Lung (tissue), 12 donors: ENCODE data around the gene SLC26A5. TPM values are rescaled to one million over a fixed set of nuclear protein-coding genes. Genes with fewer than 3 reads are reported as not detected.
A peak's percentile ranks its signal among the peaks of the same experiment; 100 is the strongest.

Source experiments
- ATAC-seq: fragments of 200-7000 bp; cut with Tn5 transposase; one replicate; pipeline ENCODE4 v1.9.1; 2020; ENCODE audit warnings: moderate number of reproducible peaks; ENCODE audit not compliant: insufficient read depth, low FRiP score
- DNase-seq, 3 donors: peaks; one replicate each; pipeline ENCODE4 v3.0.0-alpha.2; 2013 to 2017
- H3K27ac ChIP-seq, 2 donors: one replicate each; pipeline ENCODE4 v1.5.1; 2013; ENCODE audit warnings: mild to moderate bottlenecking in 2 of 2, moderate library complexity in 2 of 2, control low read depth in 1 of 2, inconsistent platforms in 1 of 2, low read depth in 1 of 2, low read length in 1 of 2
- H3K27me3 ChIP-seq, 3 donors: one replicate each; pipeline ENCODE4 v1.5.1; 2013; ENCODE audit warnings: low read length in 2 of 3; ENCODE audit not compliant: control insufficient read depth in 3 of 3, insufficient read depth in 3 of 3
- H3K36me3 ChIP-seq, 4 donors: one replicate each; pipeline ENCODE4 v1.5.1; 2013; ENCODE audit warnings: low read length in 4 of 4, mild to moderate bottlenecking in 1 of 4, moderate library complexity in 1 of 4; ENCODE audit not compliant: control insufficient read depth in 4 of 4, insufficient read depth in 4 of 4
- H3K4me1 ChIP-seq, 5 donors: one replicate each; pipeline ENCODE4 v1.5.1; 2013; ENCODE audit warnings: low read length in 5 of 5, mild to moderate bottlenecking in 2 of 5, moderate library complexity in 1 of 5; ENCODE audit not compliant: control insufficient read depth in 5 of 5, insufficient read depth in 5 of 5
- H3K4me3 ChIP-seq: one replicate; pipeline ENCODE4 v1.5.1; 2013; ENCODE audit warnings: mild to moderate bottlenecking, control low read depth, moderate library complexity
- H3K9ac ChIP-seq, 2 donors: one replicate each; pipeline ENCODE4 v1.5.1; 2013; ENCODE audit warnings: low read length in 2 of 2, control low read depth in 1 of 2; ENCODE audit not compliant: insufficient read depth in 1 of 2
- H3K9me3 ChIP-seq, 4 donors: one replicate each; pipeline ENCODE4 v1.5.1; 2013; ENCODE audit warnings: low read length in 3 of 4, mild to moderate bottlenecking in 1 of 4, moderate library complexity in 1 of 4; ENCODE audit not compliant: control insufficient read depth in 4 of 4, insufficient read depth in 3 of 4
- CTCF ChIP-seq: IDR thresholded peaks from 2 replicates; pipeline ENCODE4 v1.5.1; 2012; ENCODE audit warnings: mild to moderate bottlenecking; ENCODE audit errors: control extremely low read depth, extremely low read depth
- WGBS, 2 donors: extraction: QIAGEN DNeasy Blood & Tissue Kit; methylation state at CpG; one replicate each; pipeline ENCODE4 v1.1.7; 2013; 5-methylcytosine and 5-hydroxymethylcytosine counted together
- polyA plus RNA-seq, 2 donors: library from polyadenylated mRNA; stranded (reverse); fragments of 200-250 nt; gene quantifications; one replicate each; pipeline ENCODE4 v1.2.1, GENCODE V29; 2013
- total RNA-seq, 2 donors: library from RNA; depleted of rRNA in 1 of 2; stranded (reverse); fragments of >200 nt in 1 of 2; gene quantifications; one replicate each; pipeline ENCODE4 v1.2.1, GENCODE V29; 2014 to 2021
- donor health status: control.
- donor health status: control.
- donor health status: Bipolar disorder and iron deficiency.
- donor health status: healthy.
- donor health status: DM: yes; HTN: yes; CAD: no.

The SLC26A5 gene
- total and polyA plus RNA-seq, 4 donors, result 0.06 to 1.1 (median 0.59) TPM

DNA sequence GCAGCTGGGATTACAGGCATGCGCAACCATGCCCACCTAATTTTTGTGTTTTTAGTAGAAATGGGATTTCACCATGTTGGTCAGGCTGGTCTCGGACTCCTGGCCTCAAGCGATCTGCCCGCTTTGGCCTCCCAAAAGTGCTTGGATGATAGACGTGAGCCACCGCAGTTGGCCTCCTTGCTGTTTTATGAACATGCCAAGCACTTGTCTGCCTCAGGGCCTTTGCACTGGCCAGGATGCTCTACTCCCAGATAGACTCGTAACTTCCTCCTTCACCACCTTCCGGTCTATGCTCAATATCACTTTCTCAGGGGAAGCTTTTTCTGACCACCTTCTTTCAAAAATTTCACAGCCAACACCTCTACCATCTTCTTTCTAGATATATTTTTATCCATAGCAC is 6.3 kb downstream of the SLC26A5 start:
- Histone ChIP-seq H3K27me3 (peaks cover 0 to 19% (median 19%) of the 10 kb centered on the region in 3 donors), H3K4me3 (no peak overlapping the region), H3K9me3 (no peaks in the 10 kb centered on the region), H3K9ac (no peak overlapping the region), H3K27ac (no peak overlapping the region), H3K4me1 (peaks cover 0 to 4% (median 0%) of the 10 kb centered on the region in 5 donors), H3K36me3 (no peaks in the 10 kb centered on the region)
- TF ChIP-seq CTCF, result no peak
- ATAC-seq (no peak), DNase-seq (no peak)
- WGBS, 2 donors, result 95% methylated on average over 8 of the region's 8 CpGs

- Histone ChIP-seq H3K4me3 (no peak overlapping the region), H3K27me3 (peaks cover 0 to 3% (median 0%) of the 10 kb centered on the region in 3 donors), H3K36me3 (no peaks in the 10 kb centered on the region), H3K9ac (no peak overlapping the region), H3K4me1 (peaks cover 0 to 4% (median 0%) of the 10 kb centered on the region in 5 donors), H3K27ac (no peak overlapping the region), H3K9me3 (no peaks in the 10 kb centered on the region)
- ATAC-seq (no peak), DNase-seq (no peak)
- no peak for TF ChIP-seq CTCF
- WGBS, 2 donors, result 39 to 93% methylated on average over 1 of the region's 1 CpG
These were observed 8.4 kb downstream of the SLC26A5 start for GRCh38 chr7:103437623-103438022.

DNA sequence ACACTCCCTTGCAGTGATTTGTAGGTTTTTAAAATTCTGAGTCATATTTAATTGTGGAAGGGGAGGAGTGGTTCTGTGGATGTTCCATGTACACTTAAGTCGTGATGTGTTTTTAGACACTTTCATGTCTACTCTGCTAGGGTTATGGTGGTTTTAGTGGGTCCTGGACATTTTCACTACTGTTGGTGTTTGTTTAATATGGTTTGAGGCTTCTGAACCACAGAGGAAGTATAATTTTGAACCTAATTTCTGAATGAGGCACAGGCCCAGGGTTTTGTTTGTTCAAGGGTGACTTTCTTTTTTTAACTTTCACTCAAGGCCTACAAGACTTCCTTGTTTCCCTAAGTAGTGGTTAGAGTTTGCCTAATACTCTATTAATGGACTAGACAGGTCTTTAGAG is 13.3 kb downstream of the SLC26A5 start:
- no peak for TF ChIP-seq CTCF
- DNase-seq, result peak in 1 of 3 donors; percentile 23

DNA sequence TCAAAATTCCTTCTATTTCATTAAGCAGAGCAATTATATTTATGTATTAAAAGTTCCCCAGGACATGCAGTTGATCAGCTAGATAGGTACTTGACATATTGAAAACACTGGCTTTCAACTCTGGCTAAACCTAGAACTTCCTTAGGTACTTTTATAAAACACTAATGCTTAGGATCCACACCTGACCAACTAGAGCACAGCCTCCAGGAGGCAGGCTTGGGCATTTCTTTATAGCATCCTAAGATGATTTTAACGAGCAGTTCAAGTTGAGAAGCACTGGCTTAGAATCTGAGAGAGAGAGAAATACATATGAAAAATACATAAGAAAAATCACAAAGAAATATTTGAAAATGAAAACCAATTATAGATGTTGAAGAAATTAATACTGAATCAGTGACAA is 20.8 kb downstream of the SLC26A5 start:
- H3K36me3 ChIP-seq, result no peaks in the 10 kb centered on the region
- no peak for TF ChIP-seq CTCF
- no peak overlapping the region for H3K4me3 ChIP-seq
- DNase-seq, result no peak
- H3K27me3 ChIP-seq, result no peaks in the 10 kb centered on the region
- no peaks in the 10 kb centered on the region for H3K4me1 ChIP-seq
- H3K9me3 ChIP-seq, result no peaks in the 10 kb centered on the region
- 55 to 61% methylated on average over 1 of the region's 1 CpG for WGBS, 2 donors
- H3K27ac ChIP-seq, result no peak overlapping the region
- no peak for ATAC-seq
- no peak overlapping the region for H3K9ac ChIP-seq

More for the DNA sequence above, 13.3 kb downstream of the SLC26A5 start:
- Histone ChIP-seq H3K27ac (no peak overlapping the region), H3K9ac (no peak overlapping the region), H3K9me3 (no peaks in the 10 kb centered on the region), H3K36me3 (no peaks in the 10 kb centered on the region), H3K27me3 (no peaks in the 10 kb centered on the region), H3K4me3 (no peak overlapping the region), H3K4me1 (peaks cover 0 to 4% (median 0%) of the 10 kb centered on the region in 5 donors)
- WGBS, 2 donors, result 28 to 29% methylated on average over 1 of the region's 1 CpG
- peak; percentile 58 for ATAC-seq
